WI38 (cell line): ENCODE results near the gene ERBB3.

Source experiments
- H3K4me3 ChIP-seq: 2 replicates; pipeline ENCODE4 v1.5.1; 2011; ENCODE audit warnings: low read depth, mild to moderate bottlenecking, control low read depth, low read length
- TF ChIP-seq, protein P1 (sequence below): IDR thresholded peaks from 2 replicates; pipeline ENCODE4 v1.5.1; 2012; ENCODE audit warnings: low read depth, mild to moderate bottlenecking, control low read depth, low read length

Gene ERBB3

DNA sequence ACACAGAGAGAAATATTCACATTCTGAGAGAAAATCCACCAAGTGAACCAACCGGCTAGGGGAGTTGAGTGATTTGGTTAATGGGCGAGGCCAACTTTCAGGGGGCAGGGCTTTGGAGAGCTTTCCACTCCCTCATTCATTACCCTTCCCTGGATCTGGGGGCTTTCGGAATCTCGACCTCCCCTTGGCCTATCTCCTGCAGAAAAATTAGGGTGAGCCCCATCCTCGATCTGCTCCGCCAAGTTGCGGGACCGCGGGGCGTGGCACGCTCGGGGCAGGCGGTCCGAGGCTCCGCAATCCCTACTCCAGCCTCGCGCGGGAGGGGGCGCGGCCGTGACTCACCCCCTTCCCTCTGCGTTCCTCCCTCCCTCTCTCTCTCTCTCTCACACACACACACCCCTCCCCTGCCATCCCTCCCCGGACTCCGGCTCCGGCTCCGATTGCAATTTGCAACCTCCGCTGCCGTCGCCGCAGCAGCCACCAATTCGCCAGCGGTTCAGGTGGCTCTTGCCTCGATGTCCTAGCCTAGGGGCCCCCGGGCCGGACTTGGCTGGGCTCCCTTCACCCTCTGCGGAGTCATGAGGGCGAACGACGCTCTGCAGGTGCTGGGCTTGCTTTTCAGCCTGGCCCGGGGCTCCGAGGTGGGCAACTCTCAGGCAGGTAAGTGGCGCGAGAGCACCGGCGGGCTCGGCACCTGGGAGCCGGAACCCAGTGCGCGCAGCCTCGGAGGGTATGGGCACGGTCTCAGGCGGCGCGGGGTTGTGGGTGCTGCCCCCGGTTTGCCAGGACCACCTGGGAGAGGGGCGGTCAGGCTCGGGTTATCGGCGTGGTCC lies at the start of gene ERBB3:
TSS of gene ERBB3 (plus strand) at position 443 of the 833 bp plus-strand sequence. CDS start at position 579, 136 bp downstream.
- H3K4me3 ChIP-seq, result peak within 1 kb of the TSS; percentile 70
- TF ChIP-seq, protein P1, sequence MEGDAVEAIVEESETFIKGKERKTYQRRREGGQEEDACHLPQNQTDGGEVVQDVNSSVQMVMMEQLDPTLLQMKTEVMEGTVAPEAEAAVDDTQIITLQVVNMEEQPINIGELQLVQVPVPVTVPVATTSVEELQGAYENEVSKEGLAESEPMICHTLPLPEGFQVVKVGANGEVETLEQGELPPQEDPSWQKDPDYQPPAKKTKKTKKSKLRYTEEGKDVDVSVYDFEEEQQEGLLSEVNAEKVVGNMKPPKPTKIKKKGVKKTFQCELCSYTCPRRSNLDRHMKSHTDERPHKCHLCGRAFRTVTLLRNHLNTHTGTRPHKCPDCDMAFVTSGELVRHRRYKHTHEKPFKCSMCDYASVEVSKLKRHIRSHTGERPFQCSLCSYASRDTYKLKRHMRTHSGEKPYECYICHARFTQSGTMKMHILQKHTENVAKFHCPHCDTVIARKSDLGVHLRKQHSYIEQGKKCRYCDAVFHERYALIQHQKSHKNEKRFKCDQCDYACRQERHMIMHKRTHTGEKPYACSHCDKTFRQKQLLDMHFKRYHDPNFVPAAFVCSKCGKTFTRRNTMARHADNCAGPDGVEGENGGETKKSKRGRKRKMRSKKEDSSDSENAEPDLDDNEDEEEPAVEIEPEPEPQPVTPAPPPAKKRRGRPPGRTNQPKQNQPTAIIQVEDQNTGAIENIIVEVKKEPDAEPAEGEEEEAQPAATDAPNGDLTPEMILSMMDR, result no peak

DNA sequence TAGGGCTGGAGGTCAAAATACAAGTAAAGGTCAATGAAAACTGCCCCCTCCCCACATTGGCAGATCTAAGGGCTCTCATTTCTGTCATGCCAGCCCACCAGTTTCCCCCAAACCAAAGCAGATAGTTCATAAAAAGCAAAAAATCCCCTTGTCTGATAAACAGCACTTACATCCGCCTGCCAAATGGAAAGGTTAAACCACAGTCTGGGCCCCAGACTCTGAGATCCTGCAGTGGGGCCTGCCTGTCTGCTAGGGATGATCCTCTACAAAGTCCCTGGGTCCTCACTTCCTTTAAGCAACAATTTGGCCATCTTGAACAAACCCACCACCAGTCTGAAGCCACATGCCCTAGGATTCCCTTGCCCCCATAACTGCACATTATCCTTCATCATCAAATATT lies 48.0 kb upstream of the ERBB3 start:
- TF ChIP-seq, protein P1, result no peak
- H3K4me3 ChIP-seq, result no peak overlapping the region

- H3K4me3 ChIP-seq, result no peak overlapping the region
- TF ChIP-seq, protein P1, result no peak
These were observed 45.2 kb upstream of the ERBB3 start for GRCh38 chr12:56034586-56035332.

- TF ChIP-seq, protein P1, result no peak
- no peak overlapping the region for H3K4me3 ChIP-seq
These were observed 42.8 kb upstream of the ERBB3 start for GRCh38 chr12:56037161-56037560.

- no peak overlapping the region for H3K4me3 ChIP-seq
- TF ChIP-seq, protein P1, result no peak
These were observed 41.8 kb upstream of the ERBB3 start for GRCh38 chr12:56038022-56038655.

- TF ChIP-seq, protein P1, result no peak
- H3K4me3 ChIP-seq, result no peak overlapping the region
These were observed 39.8 kb upstream of the ERBB3 start for GRCh38 chr12:56040151-56040550.
